ENCODE results near the gene CERS1. TPM values are rescaled to one million over a fixed set of nuclear protein-coding genes. Genes with fewer than 3 reads are reported as not detected.

The CERS1 gene
- polyA plus RNA-seq, 2 of the 4 experiments (the other 2 are of a cell fraction): 1.7 to 3.4 TPM

GRCh38 chr19:18853755-18854427 is 42.1 kb downstream of the CERS1 start (continued):
- no peak for TF ChIP-seq RNF2 (IDR thresholded peaks at IDR 0.05; ENCODE audit: borderline replicate concordance, low read depth)
- TF ChIP-seq CHD4 (IDR thresholded peaks at IDR 0.05; ENCODE audit: borderline replicate concordance): no peak

GRCh38 chr19:18852648-18853047 is 43.3 kb downstream of the CERS1 start:
- POLR2A ChIA-PET: no interaction called here

GRCh38 chr19:18851673-18852325 is 44.2 kb downstream of the CERS1 start:
- ChIA-PET POLR2A (no interaction called here), CTCF (interaction anchor here (1.2 to 1.9 kb wide), 3 partner anchors 11 to 382 kb away, joined by 3 to 7 read pairs (median 4); no protein-coding TSS in a partner anchor)
- Histone ChIP-seq H3K4me1 (0 out of 3 replicates have a peak, but pooled peaks cover 3% of the 10 kb centered on the region), H3K27ac (no peak overlapping the region), H3K4me2 (no peak overlapping the region), H3K9me3 (no peaks in the 10 kb centered on the region), H3K4me3 (no peak overlapping the region)
- WGBS (ENCODE audit: missing lambda C conversion rate): 90% methylated on average over 17 of the region's 31 CpGs
- FAIRE-seq: no peak
- TF ChIP-seq POLR2AphosphoS2 (conservative IDR thresholded peaks at IDR 0.05; ENCODE audit: low read length) (no peak), RFX5 (IDR thresholded peaks at IDR 0.05) (no peak), ZSCAN20 (CRISPR knock-in tag; IDR thresholded peaks at IDR 0.05) (no peak)
- DNase-seq (ENCODE audit: low read depth in 1 of 2, low spot score in 1 of 2): no peak
- ATAC-seq: no peak

More at GRCh38 chr19:18852648-18853047, 43.3 kb downstream of the CERS1 start:
- Histone ChIP-seq H3K27ac (no peak overlapping the region), H3K4me1 (no peaks in the 10 kb centered on the region), H3K4me2 (no peak overlapping the region), H3K9me3 (no peaks in the 10 kb centered on the region), H3K4me3 (no peak overlapping the region)
- 93% methylated on average over 8 of the region's 12 CpGs for WGBS (ENCODE audit: missing lambda C conversion rate)
- no peak for TF ChIP-seq REST (IDR thresholded peaks at IDR 0.05)
- TF ChIP-seq RNF2 (IDR thresholded peaks at IDR 0.05; ENCODE audit: borderline replicate concordance, low read depth): no peak
- TF ChIP-seq HOXB13 (CRISPR knock-in tag; IDR thresholded peaks at IDR 0.05; ENCODE audit: low read depth): no peak
- no peak for TF ChIP-seq CBX2 (IDR thresholded peaks at IDR 0.05; ENCODE audit: borderline replicate concordance, low read depth)
- no peak for TF ChIP-seq CHD4 (IDR thresholded peaks at IDR 0.05; ENCODE audit: borderline replicate concordance)
- FAIRE-seq (no peak), DNase-seq (ENCODE audit: low read depth in 1 of 2, low spot score in 1 of 2) (no peak), ATAC-seq (no peak)
- CTCF ChIA-PET: interaction anchor here (0.6 to 1.9 kb wide), 2 partner anchors 14 to 291 kb away, joined by 3 to 7 read pairs; no protein-coding TSS in a partner anchor

GRCh38 chr19:18850471-18851375 is 45.2 kb downstream of the CERS1 start:
- Histone ChIP-seq H3K9me3 (no peaks in the 10 kb centered on the region), H3K27ac (no peak overlapping the region), H3K4me2 (no peak overlapping the region), H3K4me3 (no peak overlapping the region), H3K4me1 (0 out of 3 replicates have a peak, but pooled peaks cover 4% of the 10 kb centered on the region)
- WGBS (ENCODE audit: missing lambda C conversion rate): 94% methylated on average over 18 of the region's 27 CpGs
- ChIA-PET CTCF (interaction anchor here (0.6 to 4.8 kb wide), 7 partner anchors 12 to 381 kb away, joined by 3 to 46 read pairs (median 4); partner anchors contain the start of genes REX1BD and UBA52), POLR2A (no interaction called here)
- FAIRE-seq (no peak), DNase-seq (ENCODE audit: low read depth in 1 of 2, low spot score in 1 of 2) (no peak), ATAC-seq (no peak)
- TF ChIP-seq BCL3 (IDR thresholded peaks at IDR 0.05): no peak
- TF ChIP-seq PHF8 (IDR thresholded peaks at IDR 0.05; ENCODE audit: borderline replicate concordance, low read depth): no peak
- no peak for TF ChIP-seq MAZ (IDR thresholded peaks at IDR 0.05; ENCODE audit: borderline replicate concordance, low read depth, low read length)
- TF ChIP-seq ESRRA (IDR thresholded peaks at IDR 0.05; ENCODE audit: borderline replicate concordance, low read length): no peak
- no peak for TF ChIP-seq RFX5 (IDR thresholded peaks at IDR 0.05)
- no peak for TF ChIP-seq NPAS2 (CRISPR knock-in tag; IDR thresholded peaks at IDR 0.05; ENCODE audit: borderline replicate concordance)
- TF ChIP-seq CEBPB (IDR thresholded peaks at IDR 0.05): no peak
- TF ChIP-seq HEYL (CRISPR knock-in tag; IDR thresholded peaks at IDR 0.05): no peak
- TF ChIP-seq NFE2L2 (conservative IDR thresholded peaks at IDR 0.05; ENCODE audit: low read length): no peak
- TF ChIP-seq FOSL2 (IDR thresholded peaks at IDR 0.05): no peak
- TF ChIP-seq FOSL2 (CRISPR knock-in tag; IDR thresholded peaks at IDR 0.05): no peak
- no peak for TF ChIP-seq POLR2A (IDR thresholded peaks at IDR 0.05; ENCODE audit: low read length)
- TF ChIP-seq KDM1A (IDR thresholded peaks at IDR 0.05; ENCODE audit: low read depth): no peak
- TF ChIP-seq E2F6 (IDR thresholded peaks at IDR 0.05; ENCODE audit: borderline replicate concordance, low read depth): no peak
